Body of pancreas (tissue), 4 donors: Measurements from ENCODE around the gene ZNF90. TPM values are rescaled to one million over a fixed set of nuclear protein-coding genes. Genes with fewer than 3 reads are reported as not detected.
"Not testable (repeated sequence)": the region's sequence is repeated elsewhere in the genome, so short reads cannot be mapped to it uniquely, and the experiment has no call there.

Experiments
- ATAC-seq: fragments of 150-250 bp; one replicate; pipeline ENCODE4 v1.9.1; 2016
- DNase-seq, 4 donors: peaks; one replicate each; pipeline ENCODE4 v3.0.0-alpha.2; 2019
- H3K27ac ChIP-seq, 4 donors: fragments of 200-600 bp; sonication (generic); 1 replicate in 3 of 4; 2 replicates in 1 of 4; pipeline versions ENCODE4 v1.5.1 to v1.6.1; 2016 to 2019; ENCODE audit warnings: mild to moderate bottlenecking in 1 of 4, mixed read lengths in 1 of 4, moderate library complexity in 1 of 4
- H3K27me3 ChIP-seq, 2 donors: fragments of 200-600 bp; sonication (generic); one replicate each; pipeline ENCODE4 v1.6.0; 2016; ENCODE audit warnings: mild to moderate bottlenecking in 1 of 2
- H3K36me3 ChIP-seq, 2 donors: fragments of 200-600 bp; sonication (generic); replicated peaks in 1 of 2; 2 replicates each; pipeline ENCODE4 v1.5.1; 2016; ENCODE audit warnings: low read depth in 2 of 2; ENCODE audit not compliant: insufficient read depth in 1 of 2
- H3K4me1 ChIP-seq: fragments of 200-600 bp; sonication (generic); one replicate; pipeline ENCODE4 v1.6.0; 2016
- H3K4me3 ChIP-seq, 2 donors: fragments of 200-600 bp; sonication (generic); 1 replicate in 1 of 2; 2 replicates in 1 of 2; pipeline ENCODE4 v1.5.1; 2016 to 2019
- H3K9me3 ChIP-seq, 3 donors: fragments of 200-600 bp; sonication (generic); 1 replicate in 2 of 3; 2 replicates in 1 of 3; pipeline ENCODE4 v1.5.1; 2016
- CTCF ChIP-seq, 7 experiments: fragments of 450-650 bp in 4 of 7; fragments of 200-600 bp in 3 of 7; sonication (generic) in 3 of 7; IDR thresholded peaks; one replicate each; pipeline ENCODE4 v1.5.1; 2016 to 2019; ENCODE audit warnings: antibody characterized with exemption in 7 of 7
- POLR2A ChIP-seq, 3 donors: fragments of 450-650 bp; IDR thresholded peaks; one replicate each; pipeline ENCODE4 v1.6.1; 2016; ENCODE audit warnings: antibody characterized with exemption in 3 of 3, mild to moderate bottlenecking in 2 of 3
- WGBS, 2 donors: methylation state at CpG; one replicate each; pipeline ENCODE4 v1.1.5; 2017; 5-methylcytosine and 5-hydroxymethylcytosine counted together
- intact Hi-C: fragments of 100-400 bp; cut with DNase I; formaldehyde crosslinking; loops from one replicate; pipeline ENCODE4 v1.15.1; 2023
- total RNA-seq, 2 donors: library from RNA; depleted of rRNA; stranded (reverse); fragments of >200 nt; gene quantifications; one replicate each; pipeline ENCODE4 v1.1.0, GENCODE V29; 2016

The ZNF90 gene
- total RNA-seq, 2 donors from 2014 or later, result 6.7 to 13.5 TPM

DNA sequence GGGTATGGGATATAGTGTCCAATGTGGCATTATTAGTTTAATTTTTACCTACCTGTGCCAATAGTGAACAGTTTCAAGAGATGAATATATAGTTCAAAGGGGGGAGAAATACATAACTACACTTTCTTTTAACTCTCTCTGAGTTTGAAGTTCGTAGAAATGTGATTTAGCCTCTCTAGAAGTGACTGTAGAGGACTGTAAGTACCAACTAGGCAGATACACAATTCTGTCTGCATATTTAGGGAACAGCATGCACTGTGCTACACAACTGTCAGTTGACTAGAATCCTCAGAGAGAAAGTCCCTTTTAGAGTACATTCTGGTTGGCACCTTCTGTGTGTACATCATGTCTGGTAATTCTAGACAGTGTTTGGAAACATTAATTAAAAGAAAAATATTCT lies 17.5 kb upstream of the ZNF90 start:
- H3K27ac ChIP-seq, result no peak overlapping the region
- 28 to 70% methylated on average over 1 of the region's 1 CpG for WGBS, 2 donors
- H3K4me3 ChIP-seq, result no peak overlapping the region
- no peaks in the 10 kb centered on the region for H3K27me3 ChIP-seq
- TF ChIP-seq POLR2A (IDR thresholded peaks at IDR 0.05), result no peak
- TF ChIP-seq CTCF (IDR thresholded peaks at IDR 0.05), result no peak
- intact Hi-C loops, result no loop called here
- H3K4me1 ChIP-seq, result no peaks in the 10 kb centered on the region
- no peaks in the 10 kb centered on the region for H3K9me3 ChIP-seq
- no peak for ATAC-seq
- no peaks in the 10 kb centered on the region for H3K36me3 ChIP-seq
- DNase-seq, result no peak

DNA sequence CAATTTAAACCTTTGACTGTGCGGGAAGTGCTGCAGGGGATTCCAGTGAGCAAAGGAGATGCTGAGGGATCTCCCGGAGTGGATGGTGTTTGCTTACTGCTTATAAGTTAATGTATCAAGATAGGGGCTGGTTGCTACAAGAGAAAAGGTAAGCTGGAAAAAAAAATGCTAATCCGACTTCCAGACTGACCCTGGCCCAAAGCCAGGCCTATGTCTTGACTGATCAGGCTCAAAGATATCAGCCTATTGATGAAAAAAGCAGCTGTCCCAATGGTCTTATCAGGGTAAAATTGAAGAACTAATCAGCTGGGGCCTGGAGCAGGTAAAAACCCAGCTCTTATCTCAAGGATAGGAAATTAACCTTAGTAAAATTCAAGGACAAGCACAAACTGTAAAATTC lies 10.9 kb upstream of the ZNF90 start:
- intact Hi-C loops, result no loop called here
- no peak overlapping the region for H3K4me3 ChIP-seq
- no peaks in the 10 kb centered on the region for H3K36me3 ChIP-seq
- 16 to 21% methylated on average over 3 of the region's 3 CpGs for WGBS, 2 donors
- no peak overlapping the region for H3K27ac ChIP-seq
- H3K27me3 ChIP-seq, result no peaks in the 10 kb centered on the region
- DNase-seq (no peak), ATAC-seq (no peak)
- no peaks in the 10 kb centered on the region for H3K9me3 ChIP-seq
- H3K4me1 ChIP-seq, result no peaks in the 10 kb centered on the region
- no peak for TF ChIP-seq POLR2A (IDR thresholded peaks at IDR 0.05)
- TF ChIP-seq CTCF (IDR thresholded peaks at IDR 0.05), result no peak

DNA sequence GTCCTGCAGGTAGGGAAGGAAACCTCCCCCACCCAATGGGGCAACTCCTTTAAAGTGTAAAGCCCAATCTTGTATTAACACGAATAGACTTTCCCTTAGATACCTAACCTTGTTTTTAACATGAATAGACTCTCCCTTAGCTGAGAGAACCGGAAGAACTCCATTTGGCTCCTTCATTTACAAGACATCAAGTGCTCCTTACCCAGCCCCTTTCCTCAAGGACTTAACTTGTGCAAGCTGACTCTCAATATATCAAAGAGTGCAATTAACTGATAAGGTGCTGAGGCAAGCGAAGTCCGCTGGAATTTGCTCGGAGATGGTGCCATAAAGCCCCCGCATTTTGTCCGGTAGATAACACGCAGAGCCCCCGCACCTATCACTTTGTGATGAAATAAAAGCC lies 9.9 kb upstream of the ZNF90 start:
- Histone ChIP-seq H3K27me3 (no peaks in the 10 kb centered on the region), H3K36me3 (no peaks in the 10 kb centered on the region), H3K27ac (no peak overlapping the region), H3K4me1 (no peaks in the 10 kb centered on the region), H3K9me3 (no peaks in the 10 kb centered on the region), H3K4me3 (no peak overlapping the region)
- DNase-seq (no peak), ATAC-seq (no peak)
- TF ChIP-seq POLR2A (IDR thresholded peaks at IDR 0.05) (no peak), CTCF (IDR thresholded peaks at IDR 0.05) (no peak)
- intact Hi-C loops, result no loop called here
- WGBS, 2 donors, result 11 to 18% methylated on average over 9 of the region's 9 CpGs

- H3K4me1 ChIP-seq, result not testable (repeated sequence)
Measured at GRCh38 chr19:20068559-20068958, 9.2 kb upstream of the ZNF90 start.

DNA sequence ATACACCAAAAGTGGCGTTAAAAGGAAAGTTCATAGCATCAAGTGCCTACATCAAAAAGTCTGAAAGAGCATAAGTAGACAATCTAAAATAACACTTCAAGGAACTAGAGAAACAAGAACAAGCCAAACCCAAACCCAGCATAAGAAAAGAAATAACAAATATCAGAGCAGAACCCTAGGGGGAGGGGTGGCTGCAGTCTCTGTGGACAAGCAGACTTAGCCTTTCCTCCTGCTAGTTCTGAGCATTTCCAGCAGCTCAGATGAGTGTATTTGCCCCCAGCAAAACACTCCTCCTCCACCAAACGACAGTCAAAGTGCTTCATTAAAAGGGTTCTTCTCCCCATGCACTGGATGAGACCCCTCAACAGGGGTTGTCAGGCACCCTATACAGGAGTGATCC lies 7.1 kb upstream of the ZNF90 start:
- Histone ChIP-seq H3K9me3 (no peaks in the 10 kb centered on the region), H3K36me3 (no peaks in the 10 kb centered on the region), H3K4me1 (no peaks in the 10 kb centered on the region), H3K4me3 (no peak overlapping the region), H3K27ac (no peak overlapping the region), H3K27me3 (no peaks in the 10 kb centered on the region)
- intact Hi-C loops, result no loop called here
- no peak for TF ChIP-seq POLR2A (IDR thresholded peaks at IDR 0.05)
- TF ChIP-seq CTCF (IDR thresholded peaks at IDR 0.05), result no peak
- ATAC-seq, result no peak
- 55 to 58% methylated on average over 2 of the region's 2 CpGs for WGBS, 2 donors
- DNase-seq, result no peak

More at GRCh38 chr19:20068559-20068958, 9.2 kb upstream of the ZNF90 start:
- H3K27me3 ChIP-seq, H3K4me3 ChIP-seq, intact Hi-C loops, H3K9me3 ChIP-seq, H3K27ac ChIP-seq, H3K36me3 ChIP-seq, DNase-seq, ATAC-seq: not testable (repeated sequence)
- WGBS, 2 donors, result 34 to 55% methylated on average over 7 of the region's 7 CpGs
